COLO668 (cell line): ENCODE measurements around the gene CNTNAP2.
"Not testable (repeated sequence)": the region's sequence is repeated elsewhere in the genome, so short reads cannot be mapped to it uniquely, and the experiment has no call there.

ENCODE experiments used
- DNase-seq: peaks from one replicate; lab custom pipeline; 2025; ENCODE audit not compliant: unreplicated experiment; lab: John Stamatoyannopoulos, UW

CNTNAP2 gene

DNA sequence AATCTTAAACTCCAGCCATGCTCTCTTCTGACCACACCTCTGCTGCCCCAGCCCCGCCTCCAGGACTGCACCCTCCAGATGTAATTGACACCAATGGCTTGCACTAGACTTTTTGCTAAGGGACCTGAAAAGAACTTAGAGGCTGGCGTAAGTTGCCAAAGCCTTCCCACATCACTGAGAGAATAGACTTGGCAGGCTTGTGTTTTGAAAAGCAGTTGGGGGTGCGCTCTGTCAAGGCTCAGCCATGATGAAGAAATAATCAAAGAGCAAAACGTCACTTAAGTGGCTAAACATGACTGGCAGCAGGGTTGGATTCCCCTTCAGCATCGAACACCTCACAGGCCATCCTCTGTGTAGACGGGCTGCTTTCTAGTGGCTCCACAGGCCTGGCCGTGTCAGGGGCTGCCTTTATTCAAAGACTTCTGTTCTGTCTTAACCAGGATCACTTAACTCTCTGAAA, 2278.8 kb downstream of the CNTNAP2 start:
- no peak for DNase-seq

DNA sequence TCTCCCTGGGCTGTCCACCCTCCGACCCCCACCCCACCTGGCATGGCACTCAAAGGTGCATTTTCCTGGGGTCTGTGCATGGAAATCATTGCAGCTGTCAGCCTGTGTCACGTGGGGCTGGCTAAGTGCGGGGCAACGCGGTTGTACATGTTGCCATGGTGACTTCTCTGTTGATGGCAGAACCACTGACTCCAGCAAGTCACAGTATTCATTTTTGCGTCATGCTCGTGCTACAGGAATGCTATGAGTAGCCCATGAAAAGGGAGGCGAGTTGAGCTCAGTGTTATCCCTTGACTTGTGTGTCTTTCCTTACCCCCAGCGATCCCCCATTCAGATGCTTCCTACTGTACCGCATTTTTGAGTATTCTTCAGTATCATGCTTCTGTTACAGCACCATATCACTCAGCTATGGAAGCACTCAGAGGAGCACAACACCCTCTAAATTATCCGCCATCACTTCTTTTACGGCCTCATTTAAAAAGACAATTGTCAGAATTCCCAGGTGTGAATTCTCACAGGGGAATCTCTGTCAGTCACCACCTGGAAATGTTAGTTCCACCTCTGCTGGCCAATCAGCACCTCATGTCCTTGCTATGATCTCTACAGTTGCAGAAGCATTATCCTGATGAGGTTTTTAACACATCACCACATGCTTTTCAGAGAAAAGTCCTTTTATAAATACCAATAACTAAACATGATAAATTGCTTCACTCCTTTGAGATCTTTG, 2279.6 kb downstream of the CNTNAP2 start:
- no peak for DNase-seq

DNA sequence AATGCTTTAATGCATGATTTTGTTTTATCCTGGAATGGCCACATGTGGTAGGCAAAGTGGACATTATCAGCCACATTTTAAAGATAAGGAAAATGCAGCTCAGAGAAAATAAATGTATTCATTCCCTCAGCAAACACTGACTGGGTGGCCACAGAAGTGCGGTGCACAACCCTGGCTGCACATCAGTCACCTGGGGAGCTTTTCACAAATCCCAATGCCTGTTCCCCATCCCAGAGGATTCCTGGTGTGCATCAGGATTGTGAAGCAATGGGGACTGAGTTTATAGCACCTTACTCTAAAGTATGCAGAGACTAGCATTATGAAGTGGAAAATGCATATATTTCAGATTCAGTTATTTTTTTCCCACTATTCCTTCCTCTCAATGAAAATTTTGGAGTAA, 2280.5 kb downstream of the CNTNAP2 start:
- DNase-seq: no peak

DNA sequence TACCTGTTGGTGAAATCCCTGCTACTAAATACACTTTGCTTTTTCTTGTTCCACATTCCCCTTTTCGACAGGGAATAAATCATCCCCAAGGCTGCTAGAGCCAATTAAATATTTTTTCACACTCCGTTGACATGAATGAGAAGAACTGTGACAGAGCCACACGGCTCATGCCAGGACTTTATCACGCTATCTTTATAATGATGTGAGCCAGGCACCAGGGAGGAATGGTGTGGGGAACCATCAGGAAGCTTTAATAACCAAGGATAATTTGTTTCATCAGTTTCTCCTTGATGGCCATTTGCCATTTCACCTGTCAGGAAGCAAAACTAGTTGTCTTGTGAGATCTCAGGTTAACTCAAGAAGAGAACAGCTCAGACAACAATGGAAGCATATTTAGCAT, 2280.9 kb downstream of the CNTNAP2 start:
- DNase-seq: no peak

DNA sequence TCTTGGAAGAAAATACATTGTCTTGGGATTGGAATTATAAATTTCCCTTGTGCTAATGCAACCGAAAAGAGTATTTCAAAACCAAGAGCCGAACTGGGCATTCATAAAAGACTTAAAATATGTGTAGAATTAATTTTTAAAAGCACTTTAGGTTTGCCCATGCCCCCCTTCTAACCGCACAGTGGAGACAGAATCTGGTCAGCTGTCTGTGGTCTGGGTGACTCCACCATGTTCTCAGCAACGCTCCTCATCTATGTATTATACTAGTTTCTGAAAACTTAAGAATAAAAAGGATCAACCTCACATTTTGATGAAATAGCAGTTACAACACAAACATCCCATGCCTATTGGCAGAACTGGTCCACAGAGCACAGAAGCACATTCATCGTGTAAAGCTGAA, 2281.4 kb downstream of the CNTNAP2 start:
- DNase-seq: no peak

DNA sequence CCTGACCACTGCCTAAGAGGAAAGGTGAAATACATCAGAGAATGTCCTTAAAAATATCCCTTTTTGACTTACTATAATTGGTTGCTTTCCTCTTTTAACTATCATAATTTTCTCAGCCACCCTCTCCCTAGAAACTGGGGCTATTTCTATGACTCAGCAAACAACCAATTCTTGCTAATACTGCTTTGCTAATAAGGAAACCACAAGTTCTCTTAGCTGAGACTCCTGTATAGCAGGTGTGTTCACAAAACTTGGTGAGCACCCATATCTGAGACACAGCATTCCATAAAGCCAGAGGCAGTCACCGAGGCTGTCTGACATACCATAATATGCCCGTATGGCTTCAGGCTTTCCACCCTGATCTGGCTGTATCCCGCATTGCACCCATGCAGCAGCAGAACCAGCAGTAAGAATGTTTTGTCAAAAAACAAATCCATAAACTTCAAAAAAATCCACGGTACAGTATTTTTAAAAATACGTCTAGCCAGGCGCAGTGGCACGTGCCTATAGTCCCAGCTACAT, 2282.3 kb downstream of the CNTNAP2 start:
- no peak for DNase-seq

DNA sequence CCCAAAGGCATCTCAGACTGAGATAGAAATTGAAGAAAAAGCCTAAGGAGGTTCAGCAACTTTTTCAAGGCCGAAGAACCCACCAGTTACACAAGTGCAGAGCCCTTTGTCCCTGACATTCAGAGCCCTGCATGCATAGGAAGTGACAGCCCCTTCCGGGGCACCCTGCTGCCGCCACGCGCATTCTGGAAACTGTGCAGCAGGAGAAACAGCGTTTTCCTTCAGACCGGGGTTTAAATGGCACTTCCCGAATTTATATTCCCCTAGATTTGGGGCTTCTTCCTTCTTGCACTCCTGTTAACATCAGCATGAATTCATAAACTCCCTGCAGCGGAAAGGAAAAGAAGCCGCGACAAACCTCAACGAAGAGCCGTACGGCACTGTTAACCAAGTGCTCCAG, 2283.5 kb downstream of the CNTNAP2 start:
- no peak for DNase-seq

DNA sequence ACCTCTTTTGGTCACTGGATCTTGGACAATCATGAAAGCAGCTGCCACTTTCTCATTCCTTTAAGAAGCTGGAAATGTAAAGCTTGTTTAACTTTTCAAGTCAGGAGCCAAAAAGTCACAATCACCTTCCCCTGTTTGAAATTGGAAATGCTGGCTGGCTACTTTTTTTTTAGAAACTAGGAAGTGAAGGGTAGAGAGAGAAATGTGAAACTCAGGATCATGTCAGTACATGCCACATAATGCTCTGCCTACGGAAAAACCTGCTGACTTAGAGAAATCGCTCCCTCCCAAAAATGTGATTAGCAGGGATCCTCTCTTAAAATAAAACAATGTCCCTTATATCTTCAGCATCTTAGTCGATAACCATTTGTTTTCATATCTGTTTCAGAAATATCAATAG, 2285.6 kb downstream of the CNTNAP2 start:
- no peak for DNase-seq

DNA sequence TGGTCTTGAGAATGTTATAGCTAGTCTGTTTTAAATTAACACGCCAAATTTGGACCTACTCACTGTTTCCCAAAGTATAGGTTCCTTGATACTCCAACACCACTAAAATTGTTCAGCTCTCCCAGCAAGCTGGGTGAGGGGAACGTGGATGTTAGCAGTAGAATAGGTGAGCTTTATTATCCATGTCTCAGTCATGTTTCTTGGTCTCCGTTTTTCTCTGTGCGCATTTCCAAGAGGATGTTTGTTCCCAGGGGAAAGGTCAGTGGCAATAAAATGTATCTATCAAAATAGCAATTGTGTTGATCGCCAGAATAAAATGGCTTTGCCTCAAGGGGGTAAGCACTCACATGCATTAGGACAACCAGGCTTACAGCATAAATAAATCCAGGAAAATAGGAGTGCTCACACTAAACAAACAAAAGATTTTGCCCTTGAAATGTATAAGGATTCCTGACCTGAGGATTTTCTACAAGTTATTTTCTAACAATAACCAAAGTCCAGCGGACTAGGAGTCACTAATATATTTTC, 2286.9 kb downstream of the CNTNAP2 start:
- DNase-seq: no peak

DNA sequence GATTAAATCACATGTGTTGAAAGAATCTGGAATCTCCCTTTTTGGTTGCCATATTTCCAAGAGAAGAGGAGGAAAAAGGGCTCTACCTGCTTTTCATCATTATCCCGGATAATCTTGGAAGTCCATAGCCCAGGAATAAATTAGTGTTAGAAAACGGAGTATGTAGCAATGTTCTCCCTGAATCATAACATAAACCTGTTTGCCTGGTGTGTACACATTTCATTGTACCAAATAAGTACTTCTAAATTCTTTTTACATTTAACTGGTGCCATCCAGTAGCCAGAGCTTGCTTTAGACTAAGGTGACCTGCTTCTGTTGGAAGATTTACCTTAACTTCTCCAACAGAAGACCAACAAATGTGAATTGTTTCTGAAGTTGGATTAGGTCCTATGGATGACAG, 2291.7 kb downstream of the CNTNAP2 start:
- no peak for DNase-seq

DNA sequence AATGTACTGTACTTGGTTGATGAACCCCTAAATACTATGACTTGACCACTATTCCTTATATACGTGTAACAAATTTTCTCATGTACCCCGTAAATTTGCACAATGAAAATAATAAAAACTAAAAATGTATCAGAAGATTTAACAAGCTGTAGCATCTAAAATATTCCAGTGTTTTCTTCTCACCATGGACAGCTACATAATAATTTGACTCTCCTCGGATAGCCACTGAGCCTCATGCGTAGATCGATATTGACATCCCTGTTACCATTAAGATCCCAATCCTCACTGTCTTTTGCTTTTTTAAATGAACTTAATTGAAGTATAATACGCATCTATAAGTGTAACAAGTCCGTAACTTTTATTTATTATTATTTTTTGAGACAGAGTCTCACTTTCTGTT, 2294.3 kb downstream of the CNTNAP2 start:
- no peak for DNase-seq

DNA sequence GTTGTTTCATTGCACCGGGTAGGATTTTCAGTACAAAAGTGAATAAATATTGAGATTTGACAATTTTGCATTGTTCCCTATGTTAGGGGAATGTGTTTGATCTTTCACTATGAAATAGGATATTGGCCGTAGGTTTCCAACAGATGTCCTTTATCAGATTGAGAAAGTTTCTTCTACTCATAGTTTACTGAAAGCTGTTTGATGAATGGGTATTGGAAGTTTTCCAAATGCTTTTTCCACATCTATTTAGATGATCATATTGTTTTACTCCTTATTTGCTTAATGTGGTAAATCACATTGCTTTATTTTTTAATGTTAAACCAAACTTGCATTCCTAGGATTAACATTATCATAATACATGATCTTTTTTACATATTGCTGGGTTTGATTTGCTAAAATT, 2296.1 kb downstream of the CNTNAP2 start:
- DNase-seq: no peak

DNA sequence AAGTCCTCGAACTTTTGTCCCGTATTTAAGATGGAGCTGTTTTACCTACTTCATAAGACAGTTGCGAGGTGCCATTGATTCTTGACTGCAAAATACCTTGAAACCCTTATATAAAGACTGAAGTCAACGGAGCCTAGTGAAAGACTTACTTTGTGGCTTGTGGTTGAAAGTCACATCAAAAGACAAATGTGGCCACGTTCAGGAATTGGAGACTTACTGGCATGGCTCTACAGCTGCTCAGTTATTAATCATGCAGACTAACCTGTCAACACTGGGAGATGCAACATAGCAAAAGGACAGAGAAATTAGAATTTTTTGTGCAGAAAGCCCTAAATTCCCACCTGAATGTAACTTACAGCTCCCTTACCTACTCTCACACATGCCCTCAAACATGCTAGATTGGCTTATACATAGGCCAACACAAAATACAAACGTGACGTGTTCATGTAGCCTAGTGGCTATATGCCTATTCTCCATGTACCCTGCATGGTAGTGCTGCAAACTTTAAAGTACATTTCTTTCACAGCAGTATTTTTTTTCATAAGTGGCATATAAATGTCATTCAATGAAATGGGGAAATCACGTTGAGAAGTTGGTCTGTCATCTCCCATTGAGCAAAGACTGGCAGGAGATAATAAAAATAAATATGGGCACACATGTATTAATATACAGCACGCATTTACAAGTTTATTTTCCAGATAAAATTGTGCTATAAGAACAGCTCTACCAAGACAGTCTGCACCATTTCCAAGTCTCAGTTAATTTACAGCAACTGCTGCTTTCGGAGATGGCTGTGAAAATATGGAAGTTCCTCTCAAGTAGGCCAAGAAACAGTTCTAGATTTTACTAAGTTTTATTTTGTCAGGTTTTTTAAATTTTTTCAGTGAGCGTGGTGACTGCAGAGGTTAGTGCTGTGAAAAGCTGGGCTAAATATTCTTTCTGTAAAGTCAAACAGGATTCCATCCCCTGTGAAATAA, 2303.5 kb downstream of the CNTNAP2 start:
- DNase-seq: no peak

DNA sequence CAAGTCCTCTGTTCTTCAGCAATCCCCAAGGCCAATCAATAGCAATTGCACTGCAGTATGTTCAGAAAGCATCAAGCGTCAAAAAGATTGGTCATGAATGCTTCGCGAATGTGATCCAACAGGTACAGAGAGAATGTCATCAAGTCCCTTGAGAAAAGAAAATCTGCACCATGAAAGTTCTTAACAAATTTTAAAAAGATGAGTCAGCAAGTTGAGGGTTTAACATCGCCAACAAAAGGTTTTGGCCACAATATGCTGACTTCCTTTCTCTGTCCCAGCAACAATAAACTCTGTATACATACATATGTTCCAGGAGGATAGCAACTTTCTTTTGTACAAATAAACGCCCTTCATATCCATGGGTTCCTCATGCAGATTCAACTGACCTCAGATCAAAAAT, 2305.4 kb downstream of the CNTNAP2 start:
- no peak for DNase-seq

DNA sequence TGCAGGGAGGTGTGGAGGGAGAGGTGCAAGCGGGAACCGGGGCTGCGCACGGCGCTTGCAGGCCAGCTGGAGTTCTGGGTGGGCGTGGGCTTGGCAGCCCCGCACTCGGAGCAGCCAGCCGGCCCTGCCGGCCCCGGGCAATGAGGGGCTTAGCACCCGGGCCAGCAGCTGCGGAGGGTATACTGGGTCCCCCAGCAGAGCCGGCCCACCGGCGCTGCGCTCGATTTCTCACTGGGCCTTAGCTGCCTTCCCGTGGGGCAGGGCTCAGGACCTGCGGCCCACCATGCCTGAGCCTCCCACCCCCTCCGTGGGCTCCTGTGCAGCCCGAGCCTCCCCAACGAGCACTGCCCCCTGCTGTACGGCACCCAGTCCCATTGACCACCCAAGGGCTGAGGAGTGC, 2309.8 kb downstream of the CNTNAP2 start:
- not testable (repeated sequence) for DNase-seq

DNA sequence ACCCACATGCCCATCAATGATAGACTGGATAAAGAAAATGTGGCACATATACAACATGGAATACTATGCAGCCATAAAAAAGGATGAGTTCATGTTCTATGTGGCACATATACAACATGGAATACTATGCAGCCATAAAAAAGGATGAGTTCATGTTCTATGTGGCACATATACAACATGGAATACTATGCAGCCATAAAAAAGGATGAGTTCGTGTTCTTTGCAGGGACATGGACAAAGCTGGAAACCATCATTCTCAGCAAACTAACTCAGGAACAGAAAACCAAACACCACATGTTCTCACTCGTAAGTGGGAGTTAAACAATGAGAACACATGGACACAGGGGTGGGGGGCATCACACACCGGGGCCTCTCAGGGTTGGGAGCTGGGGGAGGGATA, 2314.1 kb downstream of the CNTNAP2 start:
- not testable (repeated sequence) for DNase-seq

DNA sequence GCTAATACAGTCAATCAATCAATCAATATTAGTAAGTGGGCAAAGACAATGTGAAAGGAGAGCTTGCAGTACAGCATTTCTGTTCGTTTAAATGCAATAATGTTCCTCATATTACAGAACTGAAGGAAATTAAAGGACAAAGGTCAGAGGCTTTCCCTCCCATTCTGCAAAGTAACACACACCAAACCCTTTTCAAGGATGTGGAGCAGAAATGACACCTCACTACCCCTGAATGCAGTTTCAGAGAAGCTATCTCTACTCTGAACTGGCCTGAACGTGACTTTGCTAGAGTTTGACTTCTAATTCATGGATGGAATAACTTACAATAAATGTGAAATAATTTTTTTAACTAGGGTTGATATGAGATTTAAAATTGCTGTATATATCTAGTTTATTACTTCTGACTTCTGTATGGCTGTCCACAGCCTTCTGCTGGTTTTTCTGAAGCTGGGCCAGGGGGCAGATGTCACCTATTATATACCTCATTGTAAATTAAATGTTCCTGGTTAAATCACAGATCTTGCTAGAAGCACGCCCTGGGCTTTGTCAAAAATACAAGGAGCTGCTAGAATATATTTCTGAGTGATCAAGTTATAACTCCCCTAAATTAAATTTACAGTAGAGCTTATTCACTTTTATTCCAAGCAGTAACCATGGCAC, 2317.1 kb downstream of the CNTNAP2 start:
- DNase-seq: no peak

DNA sequence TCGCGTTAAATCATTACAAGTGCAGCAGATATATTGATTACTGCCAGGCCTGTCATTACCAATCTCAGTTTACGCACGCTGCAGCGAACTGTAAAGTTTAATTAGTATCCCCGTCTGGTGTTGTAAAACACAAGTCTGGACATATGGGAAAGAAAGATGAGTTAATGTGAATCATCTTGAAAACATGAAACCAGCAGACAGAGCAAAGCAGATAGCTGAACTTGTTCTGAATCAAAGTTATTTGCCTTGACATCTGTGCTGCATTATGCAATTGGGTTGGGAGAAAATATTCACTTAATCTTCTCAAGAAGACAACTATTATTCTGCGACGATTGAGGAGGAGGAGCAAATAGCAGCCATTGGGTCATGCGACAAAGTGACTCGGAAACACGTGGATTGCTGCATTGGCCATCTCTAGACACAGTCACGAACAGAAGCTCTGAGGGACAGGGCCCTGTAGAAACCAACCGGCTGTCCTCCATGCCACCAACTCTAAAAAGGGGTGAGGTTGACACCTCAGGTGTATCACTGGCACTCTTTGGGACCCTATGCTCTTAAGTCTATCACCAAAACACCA, 2317.7 kb downstream of the CNTNAP2 start:
- DNase-seq: no peak

DNA sequence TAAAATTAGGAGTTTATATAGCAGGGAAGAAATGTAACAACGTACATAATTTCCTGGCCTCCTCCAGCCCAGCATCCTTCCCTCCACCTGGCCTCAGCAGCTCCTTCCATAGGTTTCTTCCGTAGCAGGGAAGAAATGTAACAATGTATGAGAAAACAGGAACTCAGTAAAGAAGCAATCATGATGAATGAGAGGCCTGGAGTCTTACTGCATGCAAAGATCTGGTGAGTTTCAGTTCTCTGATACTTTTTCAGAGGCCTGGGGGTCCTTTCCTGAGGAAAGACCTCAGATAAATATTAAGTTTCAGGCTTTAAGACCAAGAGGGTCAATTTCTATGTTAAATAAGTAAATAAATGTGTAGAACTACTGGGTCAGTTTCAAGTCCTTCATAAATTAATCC, 2318.3 kb downstream of the CNTNAP2 start:
- DNase-seq: no peak

DNA sequence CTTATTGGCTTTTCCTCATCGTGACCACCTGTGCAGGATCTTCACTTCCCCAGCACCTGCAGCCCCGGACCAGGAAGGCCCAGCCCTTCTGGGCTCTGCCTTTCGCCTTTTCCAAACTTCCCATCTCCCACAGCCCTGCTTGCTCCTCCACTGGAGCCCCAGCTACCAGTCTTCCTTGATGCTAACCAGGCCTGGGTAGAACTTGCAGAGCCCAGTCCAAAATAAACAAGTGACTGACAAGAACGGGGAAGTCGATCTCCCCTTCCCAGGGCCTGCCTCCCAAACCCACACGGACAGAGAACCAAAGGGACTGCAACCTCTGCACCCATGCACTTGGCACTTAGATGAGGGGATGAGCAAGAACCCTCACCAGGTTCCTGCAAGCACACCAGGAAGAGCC, 2319.1 kb downstream of the CNTNAP2 start:
- DNase-seq: no peak

DNA sequence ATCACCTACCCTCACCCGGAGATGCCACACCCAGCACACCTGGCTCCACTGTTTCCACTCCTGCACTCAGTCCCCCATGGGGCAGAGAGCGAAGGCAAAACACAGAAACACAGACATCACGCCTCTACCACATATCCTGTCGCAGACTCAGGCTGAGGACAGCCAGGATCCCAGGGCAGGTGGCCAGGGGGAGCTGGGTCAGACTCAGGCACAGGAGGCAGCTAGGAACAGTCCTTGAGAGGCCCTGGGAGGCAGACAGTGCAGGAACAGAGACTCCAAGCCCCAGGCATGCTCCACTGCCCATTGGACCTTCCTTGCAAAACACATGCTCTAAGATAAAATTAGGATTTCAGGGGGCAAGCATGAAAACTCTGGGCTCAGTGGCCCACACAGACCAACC, 2319.5 kb downstream of the CNTNAP2 start:
- DNase-seq: no peak
